WTC11 (cell line): Measurements from ENCODE around the gene RGS7. TPM values are rescaled to one million over a fixed set of nuclear protein-coding genes. Genes with fewer than 3 reads are reported as not detected.

ENCODE experiments used
- ATAC-seq: fragments of 200-7000 bp; cut with Tn5 transposase; 2 replicates; pipeline ENCODE4 v1.10.0; 2021; ENCODE audit warnings: mild to moderate bottlenecking, moderate library complexity
- CTCF ChIA-PET: fragments of 300-600 bp; sonication (Branson Sonifier 250); formaldehyde crosslinking; loops from one replicate; lab custom pipeline; 2021; ENCODE audit warnings: antibody characterized with exemption; lab: Charles Lee
- POLR2A ChIA-PET: fragments of 350-600 bp; sonication (Branson Sonifier 250); formaldehyde crosslinking; loops from one replicate; lab custom pipeline; 2021; ENCODE audit warnings: antibody characterized with exemption; lab: Charles Lee
- DNase-seq: peaks from one replicate; pipeline ENCODE4 v3.0.0; 2021; ENCODE audit warnings: low spot score
- H3K27ac Mint-ChIP-seq: 2 replicates; pipeline ENCODE4 v1.8.0; 2021; ENCODE audit warnings: mixed read lengths
- H3K27me3 Mint-ChIP-seq: 2 replicates; pipeline ENCODE4 v1.8.0; 2021; ENCODE audit warnings: low read depth, mild to moderate bottlenecking, moderate library complexity, mixed read lengths
- H3K36me3 Mint-ChIP-seq: 2 replicates; pipeline ENCODE4 v1.8.0; 2021; ENCODE audit warnings: mixed read lengths
- H3K4me1 Mint-ChIP-seq: 2 replicates; pipeline ENCODE4 v1.8.0; 2022; ENCODE audit warnings: mixed read lengths
- H3K4me3 Mint-ChIP-seq: 2 replicates; pipeline ENCODE4 v1.8.0; 2021; ENCODE audit warnings: mild to moderate bottlenecking, moderate library complexity, mixed read lengths
- H3K9me3 Mint-ChIP-seq: 2 replicates; pipeline ENCODE4 v1.8.0; 2021; ENCODE audit warnings: mixed read lengths
- AR ChIP-seq: fragments of 250-450 bp; sonication (Bioruptor Pico); IDR thresholded peaks from 2 replicates; pipeline ENCODE4 v1.9.0; 2021; ENCODE audit warnings: mild to moderate bottlenecking
- ATF1 ChIP-seq: sonication (generic); formaldehyde crosslinking; IDR thresholded peaks from 2 replicates; pipeline ENCODE4 v1.8.1; 2023; ENCODE audit warnings: mild to moderate bottlenecking, moderate library complexity, missing genetic modification reagents
- CDX4 ChIP-seq: fragments of 250-450 bp; sonication (Bioruptor Pico); IDR thresholded peaks from 2 replicates; pipeline ENCODE4 v1.9.0; 2021; ENCODE audit warnings: moderate library complexity, mild to moderate bottlenecking, inconsistent platforms, borderline replicate concordance
- FOXK1 ChIP-seq: sonication (generic); formaldehyde crosslinking; IDR thresholded peaks from 2 replicates; pipeline ENCODE4 v1.8.0; 2022; ENCODE audit warnings: mild to moderate bottlenecking, moderate library complexity, missing genetic modification reagents
- GRHL2 ChIP-seq: fragments of 250-450 bp; sonication (Bioruptor Pico); IDR thresholded peaks from 2 replicates; pipeline ENCODE4 v1.8.0; 2022; ENCODE audit warnings: mild to moderate bottlenecking, moderate library complexity; ENCODE audit not compliant: insufficient replicate concordance, severe bottlenecking
- JUN ChIP-seq: sonication (generic); formaldehyde crosslinking; IDR thresholded peaks from 2 replicates; pipeline ENCODE4 v1.8.0; 2023; ENCODE audit warnings: mild to moderate bottlenecking, missing genetic modification reagents
- MXD4 ChIP-seq: fragments of 250-450 bp; sonication (Bioruptor Pico); IDR thresholded peaks from 2 replicates; pipeline ENCODE4 v1.8.0; 2021; ENCODE audit warnings: mild to moderate bottlenecking, moderate library complexity, borderline replicate concordance
- NFE2L1 ChIP-seq: sonication (generic); formaldehyde crosslinking; IDR thresholded peaks from 2 replicates; pipeline ENCODE4 v1.8.1; 2023; ENCODE audit warnings: missing genetic modification reagents
- OVOL2 ChIP-seq: fragments of 250-450 bp; sonication (Bioruptor Pico); IDR thresholded peaks from 2 replicates; pipeline ENCODE4 v1.9.0; 2021; ENCODE audit warnings: mild to moderate bottlenecking, borderline replicate concordance
- RORB ChIP-seq: fragments of 250-450 bp; sonication (Bioruptor Pico); IDR thresholded peaks from 2 replicates; pipeline ENCODE4 v1.9.0; 2021; ENCODE audit warnings: mild to moderate bottlenecking
- SOX15 ChIP-seq: fragments of 250-450 bp; sonication (Bioruptor Pico); IDR thresholded peaks from 2 replicates; pipeline ENCODE4 v1.9.0; 2021; ENCODE audit warnings: mild to moderate bottlenecking
- ZNF121 ChIP-seq: sonication (generic); formaldehyde crosslinking; IDR thresholded peaks from 2 replicates; pipeline ENCODE4 v1.8.0; 2023; ENCODE audit warnings: missing genetic modification reagents
- ZNF263 ChIP-seq: sonication (generic); formaldehyde crosslinking; IDR thresholded peaks from 2 replicates; pipeline ENCODE4 v1.8.1; 2022; ENCODE audit warnings: low read depth, mild to moderate bottlenecking, moderate library complexity, missing genetic modification reagents
- ZNF317 ChIP-seq: sonication (generic); formaldehyde crosslinking; IDR thresholded peaks from 2 replicates; pipeline ENCODE4 v1.8.1; 2023; ENCODE audit warnings: low read depth, mild to moderate bottlenecking, moderate library complexity, missing genetic modification reagents, borderline replicate concordance
- ZNF512 ChIP-seq: sonication (generic); formaldehyde crosslinking; IDR thresholded peaks from 2 replicates; pipeline ENCODE4 v1.8.1; 2022; ENCODE audit warnings: missing genetic modification reagents, borderline replicate concordance
- ZNF671 ChIP-seq: fragments of 250-450 bp; sonication (Bioruptor Pico); IDR thresholded peaks from 2 replicates; pipeline ENCODE4 v1.8.0; 2021; ENCODE audit warnings: mild to moderate bottlenecking
- total RNA-seq: library from RNA; stranded (reverse); gene quantifications from 3 replicates; pipeline ENCODE4 v1.2.3, GENCODE V29; 2021
- TF ChIP-seq, protein P1 (sequence below): sonication (generic); formaldehyde crosslinking; IDR thresholded peaks from 2 replicates; pipeline ENCODE4 v1.8.1; 2022; ENCODE audit warnings: low read depth, missing genetic modification reagents, borderline replicate concordance
- TF ChIP-seq, protein P2 (sequence below): sonication (generic); formaldehyde crosslinking; IDR thresholded peaks from 2 replicates; pipeline ENCODE4 v1.8.1; 2022; ENCODE audit warnings: mild to moderate bottlenecking, missing genetic modification reagents, moderate library complexity, borderline replicate concordance
- TF ChIP-seq, protein P3 (sequence below): sonication (generic); formaldehyde crosslinking; IDR thresholded peaks from 2 replicates; pipeline ENCODE4 v1.8.0; 2023; ENCODE audit warnings: missing genetic modification reagents, mild to moderate bottlenecking, borderline replicate concordance
- TF ChIP-seq, protein P4 (sequence below): sonication (generic); formaldehyde crosslinking; IDR thresholded peaks from 2 replicates; pipeline ENCODE4 v1.8.1; 2023; ENCODE audit warnings: mild to moderate bottlenecking, missing genetic modification reagents, moderate library complexity

RGS7 gene
- total RNA-seq, 1 experiment from 2014 or later = 1.2 TPM

GRCh38 chr1:241275981-241276380 lies 81.0 kb downstream of the RGS7 start (continued):
- TF ChIP-seq, protein P1, sequence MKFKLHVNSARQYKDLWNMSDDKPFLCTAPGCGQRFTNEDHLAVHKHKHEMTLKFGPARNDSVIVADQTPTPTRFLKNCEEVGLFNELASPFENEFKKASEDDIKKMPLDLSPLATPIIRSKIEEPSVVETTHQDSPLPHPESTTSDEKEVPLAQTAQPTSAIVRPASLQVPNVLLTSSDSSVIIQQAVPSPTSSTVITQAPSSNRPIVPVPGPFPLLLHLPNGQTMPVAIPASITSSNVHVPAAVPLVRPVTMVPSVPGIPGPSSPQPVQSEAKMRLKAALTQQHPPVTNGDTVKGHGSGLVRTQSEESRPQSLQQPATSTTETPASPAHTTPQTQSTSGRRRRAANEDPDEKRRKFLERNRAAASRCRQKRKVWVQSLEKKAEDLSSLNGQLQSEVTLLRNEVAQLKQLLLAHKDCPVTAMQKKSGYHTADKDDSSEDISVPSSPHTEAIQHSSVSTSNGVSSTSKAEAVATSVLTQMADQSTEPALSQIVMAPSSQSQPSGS (CRISPR knock-in tag) = no peak

DNA sequence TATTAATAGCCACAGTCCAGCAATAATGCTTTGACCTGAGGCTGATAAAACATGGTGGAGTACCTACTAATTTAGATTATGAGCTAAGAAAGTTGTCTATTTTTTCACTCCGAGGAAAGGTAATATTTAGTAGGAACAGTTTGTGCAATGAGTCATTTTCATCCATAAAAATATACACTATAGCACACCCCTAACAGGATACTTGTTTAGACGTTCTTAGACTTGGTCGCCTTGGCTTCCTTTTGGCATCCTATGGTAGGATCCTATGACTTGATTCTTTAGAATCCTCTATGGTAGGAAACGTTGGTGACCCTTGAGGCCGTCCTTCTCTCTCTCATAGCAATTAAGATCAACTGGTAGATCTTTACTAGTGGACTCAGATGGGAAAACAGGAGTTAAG lies 81.8 kb downstream of the RGS7 start:
- H3K9me3 Mint-ChIP-seq = peaks cover 41% of the 10 kb centered on the region
- no peaks in the 10 kb centered on the region for H3K27me3 Mint-ChIP-seq
- POLR2A ChIA-PET = no interaction called here
- CTCF ChIA-PET = interaction anchor here (1.7 kb wide), 1 partner anchor 387 kb away, joined by 4 read pairs; no protein-coding TSS in a partner anchor
- peaks cover 5% of the 10 kb centered on the region for H3K4me1 Mint-ChIP-seq
- TF ChIP-seq ZNF263 (CRISPR knock-in tag) = no peak
- no peak for TF ChIP-seq ZNF671
- no peak for TF ChIP-seq ATF1 (CRISPR knock-in tag)
- TF ChIP-seq MXD4 (CRISPR knock-in tag) = no peak
- no peak for TF ChIP-seq GRHL2 (CRISPR knock-in tag)
- no peak for TF ChIP-seq SOX15
- TF ChIP-seq OVOL2 (CRISPR knock-in tag) = no peak
- TF ChIP-seq, protein P2, sequence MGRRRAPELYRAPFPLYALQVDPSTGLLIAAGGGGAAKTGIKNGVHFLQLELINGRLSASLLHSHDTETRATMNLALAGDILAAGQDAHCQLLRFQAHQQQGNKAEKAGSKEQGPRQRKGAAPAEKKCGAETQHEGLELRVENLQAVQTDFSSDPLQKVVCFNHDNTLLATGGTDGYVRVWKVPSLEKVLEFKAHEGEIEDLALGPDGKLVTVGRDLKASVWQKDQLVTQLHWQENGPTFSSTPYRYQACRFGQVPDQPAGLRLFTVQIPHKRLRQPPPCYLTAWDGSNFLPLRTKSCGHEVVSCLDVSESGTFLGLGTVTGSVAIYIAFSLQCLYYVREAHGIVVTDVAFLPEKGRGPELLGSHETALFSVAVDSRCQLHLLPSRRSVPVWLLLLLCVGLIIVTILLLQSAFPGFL (CRISPR knock-in tag) = no peak
- no peak for TF ChIP-seq RORB (CRISPR knock-in tag)
- no peak for TF ChIP-seq JUN
- no peak for TF ChIP-seq ZNF512 (CRISPR knock-in tag)
- TF ChIP-seq AR (CRISPR knock-in tag) = no peak
- no peak for TF ChIP-seq FOXK1 (CRISPR knock-in tag)
- TF ChIP-seq NFE2L1 (CRISPR knock-in tag) = no peak
- TF ChIP-seq, protein P3, sequence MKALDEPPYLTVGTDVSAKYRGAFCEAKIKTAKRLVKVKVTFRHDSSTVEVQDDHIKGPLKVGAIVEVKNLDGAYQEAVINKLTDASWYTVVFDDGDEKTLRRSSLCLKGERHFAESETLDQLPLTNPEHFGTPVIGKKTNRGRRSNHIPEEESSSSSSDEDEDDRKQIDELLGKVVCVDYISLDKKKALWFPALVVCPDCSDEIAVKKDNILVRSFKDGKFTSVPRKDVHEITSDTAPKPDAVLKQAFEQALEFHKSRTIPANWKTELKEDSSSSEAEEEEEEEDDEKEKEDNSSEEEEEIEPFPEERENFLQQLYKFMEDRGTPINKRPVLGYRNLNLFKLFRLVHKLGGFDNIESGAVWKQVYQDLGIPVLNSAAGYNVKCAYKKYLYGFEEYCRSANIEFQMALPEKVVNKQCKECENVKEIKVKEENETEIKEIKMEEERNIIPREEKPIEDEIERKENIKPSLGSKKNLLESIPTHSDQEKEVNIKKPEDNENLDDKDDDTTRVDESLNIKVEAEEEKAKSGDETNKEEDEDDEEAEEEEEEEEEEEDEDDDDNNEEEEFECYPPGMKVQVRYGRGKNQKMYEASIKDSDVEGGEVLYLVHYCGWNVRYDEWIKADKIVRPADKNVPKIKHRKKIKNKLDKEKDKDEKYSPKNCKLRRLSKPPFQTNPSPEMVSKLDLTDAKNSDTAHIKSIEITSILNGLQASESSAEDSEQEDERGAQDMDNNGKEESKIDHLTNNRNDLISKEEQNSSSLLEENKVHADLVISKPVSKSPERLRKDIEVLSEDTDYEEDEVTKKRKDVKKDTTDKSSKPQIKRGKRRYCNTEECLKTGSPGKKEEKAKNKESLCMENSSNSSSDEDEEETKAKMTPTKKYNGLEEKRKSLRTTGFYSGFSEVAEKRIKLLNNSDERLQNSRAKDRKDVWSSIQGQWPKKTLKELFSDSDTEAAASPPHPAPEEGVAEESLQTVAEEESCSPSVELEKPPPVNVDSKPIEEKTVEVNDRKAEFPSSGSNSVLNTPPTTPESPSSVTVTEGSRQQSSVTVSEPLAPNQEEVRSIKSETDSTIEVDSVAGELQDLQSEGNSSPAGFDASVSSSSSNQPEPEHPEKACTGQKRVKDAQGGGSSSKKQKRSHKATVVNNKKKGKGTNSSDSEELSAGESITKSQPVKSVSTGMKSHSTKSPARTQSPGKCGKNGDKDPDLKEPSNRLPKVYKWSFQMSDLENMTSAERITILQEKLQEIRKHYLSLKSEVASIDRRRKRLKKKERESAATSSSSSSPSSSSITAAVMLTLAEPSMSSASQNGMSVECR (CRISPR knock-in tag) = no peak
- TF ChIP-seq, protein P4, sequence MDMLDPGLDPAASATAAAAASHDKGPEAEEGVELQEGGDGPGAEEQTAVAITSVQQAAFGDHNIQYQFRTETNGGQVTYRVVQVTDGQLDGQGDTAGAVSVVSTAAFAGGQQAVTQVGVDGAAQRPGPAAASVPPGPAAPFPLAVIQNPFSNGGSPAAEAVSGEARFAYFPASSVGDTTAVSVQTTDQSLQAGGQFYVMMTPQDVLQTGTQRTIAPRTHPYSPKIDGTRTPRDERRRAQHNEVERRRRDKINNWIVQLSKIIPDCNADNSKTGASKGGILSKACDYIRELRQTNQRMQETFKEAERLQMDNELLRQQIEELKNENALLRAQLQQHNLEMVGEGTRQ (CRISPR knock-in tag) = no peak
- TF ChIP-seq, protein P1 (CRISPR knock-in tag) = no peak
- no peak for TF ChIP-seq CDX4 (CRISPR knock-in tag)
- no peak for TF ChIP-seq ZNF121 (CRISPR knock-in tag)
- TF ChIP-seq ZNF317 (CRISPR knock-in tag) = no peak
- TF ChIP-seq, all 79 proteins: peak for 0
- ATAC-seq = no peak
- no peak for DNase-seq
- Mint-ChIP-seq H3K36me3 (peaks cover 23% of the 10 kb centered on the region), H3K4me3 (no peak overlapping the region), H3K27ac (no peak overlapping the region)
